DMS53 (cell line): ENCODE measurements around the gene MYRF.
A peak's percentile ranks its signal among the peaks of the same experiment; 100 is the strongest.

ENCODE experiments used
- DNase-seq: peaks from one replicate; lab custom pipeline; 2025; lab: John Stamatoyannopoulos, UW

The MYRF gene

GRCh38 chr11:61739413-61739812, 13.0 kb upstream of the MYRF start:
- DNase-seq = no peak

GRCh38 chr11:61739966-61740365, 12.5 kb upstream of the MYRF start:
- DNase-seq = peak; percentile 32

GRCh38 chr11:61742391-61742790, 10.0 kb upstream of the MYRF start:
- no peak for DNase-seq

GRCh38 chr11:61743486-61744095, 8.8 kb upstream of the MYRF start:
- no peak for DNase-seq

- DNase-seq = no peak
Observed at GRCh38 chr11:61744181-61744580, 8.3 kb upstream of the MYRF start.

GRCh38 chr11:61744609-61745156, 7.8 kb upstream of the MYRF start:
- DNase-seq = no peak

- DNase-seq = peak; percentile 43
Observed at GRCh38 chr11:61745781-61746441, 6.5 kb upstream of the MYRF start.

GRCh38 chr11:61746442-61747191, 5.8 kb upstream of the MYRF start:
- DNase-seq = no peak

GRCh38 chr11:61747192-61747966, 5.1 kb upstream of the MYRF start:
- peak; percentile 86 for DNase-seq

GRCh38 chr11:61747967-61748285, 4.5 kb upstream of the MYRF start:
- no peak for DNase-seq

- DNase-seq = no peak
Observed at GRCh38 chr11:61749591-61750217, 2.7 kb upstream of the MYRF start.

- DNase-seq = no peak
Observed at GRCh38 chr11:61750631-61751273, 1.7 kb upstream of the MYRF start.

GRCh38 chr11:61751384-61751783, 1.1 kb upstream of the MYRF start:
- no peak for DNase-seq

GRCh38 chr11:61752925-61753521, 587 bp downstream of the MYRF start:
- DNase-seq = no peak

GRCh38 chr11:61753672-61754071, 1.2 kb downstream of the MYRF start:
- DNase-seq = no peak

GRCh38 chr11:61754534-61755482, 2.4 kb downstream of the MYRF start:
- DNase-seq = no peak

GRCh38 chr11:61756147-61756451, 3.7 kb downstream of the MYRF start:
- DNase-seq = no peak

GRCh38 chr11:61756452-61757212, 4.2 kb downstream of the MYRF start:
- DNase-seq = peak; percentile 88

- DNase-seq = no peak
Observed at GRCh38 chr11:61757213-61757862, 4.9 kb downstream of the MYRF start.
